SW480 (cell line): Measurements from ENCODE around the gene NRTN.
"Not testable (repeated sequence)": the region's sequence is repeated elsewhere in the genome, so short reads cannot be mapped to it uniquely, and the experiment has no call there.

Experiments
- DNase-seq: peaks from one replicate; pipeline ENCODE4 v3.0.0-alpha.2; 2016; ENCODE audit warnings: low spot score

The NRTN gene

GRCh38 chr19:5838353-5839064 is 33.6 kb downstream of the NRTN start:
- DNase-seq: no peak

- DNase-seq: no peak
Measured at GRCh38 chr19:5839065-5840017, 34.5 kb downstream of the NRTN start, which contains the start of gene FUT6. Gene FUT6 (minus strand): TSS chr19:5839702. CDS start chr19:5832567, 7,135 bp downstream.

GRCh38 chr19:5841735-5842111 is 36.9 kb downstream of the NRTN start:
- not testable (repeated sequence) for DNase-seq

- no peak for DNase-seq
Measured at GRCh38 chr19:5843295-5843927, 38.5 kb downstream of the NRTN start.

GRCh38 chr19:5844456-5845433 is 39.9 kb downstream of the NRTN start:
- no peak for DNase-seq

- DNase-seq: not testable (repeated sequence)
Measured at GRCh38 chr19:5847846-5848245, 43.0 kb downstream of the NRTN start.

GRCh38 chr19:5848621-5849020 is 43.8 kb downstream of the NRTN start:
- DNase-seq: not testable (repeated sequence)

GRCh38 chr19:5850189-5850588 is 45.3 kb downstream of the NRTN start:
- no peak for DNase-seq

GRCh38 chr19:5850743-5851293 is 46.0 kb downstream of the NRTN start:
- no peak for DNase-seq

- DNase-seq: no peak
Measured at GRCh38 chr19:5851302-5851701, 46.4 kb downstream of the NRTN start, which contains the start of gene FUT3. Gene FUT3 (minus strand): TSS chr19:5851449.

GRCh38 chr19:5854121-5854520 is 49.3 kb downstream of the NRTN start:
- DNase-seq: not testable (repeated sequence)

- DNase-seq: not testable (repeated sequence)
Measured at GRCh38 chr19:5855151-5855550, 50.3 kb downstream of the NRTN start.

GRCh38 chr19:5857203-5858081 is 52.6 kb downstream of the NRTN start:
- no peak for DNase-seq

- DNase-seq: no peak
Measured at GRCh38 chr19:5863030-5863665, 58.3 kb downstream of the NRTN start.

- no peak for DNase-seq
Measured at GRCh38 chr19:5864013-5864720, 59.3 kb downstream of the NRTN start.

GRCh38 chr19:5864725-5865486 is 60.0 kb downstream of the NRTN start:
- no peak for DNase-seq

GRCh38 chr19:5865772-5866171 is 60.9 kb downstream of the NRTN start:
- no peak for DNase-seq
